Islet of Langerhans (tissue), 1 donor: ENCODE measurements around the gene PTPRB.

Experiments
- FAIRE-seq: peaks from one replicate; lab custom pipeline; 2011; peaks lifted over from hg19 to GRCh38; lab: Jason Lieb, UNC

PTPRB gene

DNA sequence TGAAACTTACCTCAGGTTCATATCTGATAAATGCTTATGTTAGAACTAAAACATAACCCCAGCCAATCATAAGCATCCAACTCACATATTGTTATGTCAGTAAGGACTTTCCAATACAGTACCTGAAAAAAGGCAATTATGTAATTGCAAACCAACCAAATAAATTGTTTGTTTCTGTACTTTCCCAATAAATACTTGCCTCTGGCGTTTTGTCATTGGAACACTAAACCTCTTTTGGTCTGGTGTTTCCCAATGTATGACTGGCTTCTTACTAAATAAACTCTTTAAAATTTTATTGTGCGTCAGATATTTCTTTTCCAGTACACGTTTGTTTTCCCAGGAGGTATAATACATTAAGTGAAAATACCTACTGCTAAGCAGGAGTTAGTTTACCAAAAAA, 6.7 kb upstream of the PTPRB start:
- no peak for FAIRE-seq

DNA sequence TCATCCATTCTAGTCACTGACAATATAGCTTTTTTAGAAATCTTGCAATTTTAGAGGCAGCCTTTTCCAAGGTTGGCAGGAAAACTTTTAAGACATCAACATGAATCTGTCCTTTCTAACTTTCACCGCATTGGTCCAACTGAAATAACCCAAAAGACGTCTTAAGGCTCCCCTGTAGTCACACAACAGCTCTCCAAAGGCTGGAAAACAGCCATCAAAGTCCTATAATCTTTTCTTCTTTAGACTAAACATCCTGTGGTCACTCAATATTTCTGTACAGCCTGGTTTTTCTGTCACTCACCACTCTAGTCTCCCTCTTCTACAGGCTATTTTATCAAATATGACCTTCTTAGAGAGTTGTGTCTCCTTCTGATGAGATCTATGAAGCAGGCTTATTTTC, 4.5 kb upstream of the PTPRB start:
- no peak for FAIRE-seq

DNA sequence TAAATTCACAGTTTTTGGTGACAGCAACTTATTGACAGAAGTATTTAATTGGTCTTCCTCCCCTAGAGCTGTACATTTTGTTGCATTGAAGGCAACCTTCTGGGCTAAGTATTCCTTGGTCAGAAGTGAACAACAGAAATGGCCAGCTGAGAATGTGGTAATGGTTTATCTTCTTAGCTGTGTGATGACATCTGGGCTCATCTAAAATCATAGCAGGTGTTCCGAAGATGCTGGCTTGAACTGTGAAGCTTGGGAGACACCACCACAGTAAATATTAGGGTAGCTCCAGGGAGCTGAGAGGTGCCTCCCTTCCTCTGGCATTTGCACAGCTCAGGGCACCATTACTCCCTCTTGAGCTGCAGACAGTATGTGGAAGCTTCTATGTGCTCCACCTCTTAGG, 3.7 kb upstream of the PTPRB start:
- FAIRE-seq: no peak

- FAIRE-seq: no peak
Measured at GRCh38 chr12:70639535-70639934, 2.3 kb upstream of the PTPRB start.

- no peak for FAIRE-seq
Measured at GRCh38 chr12:70638639-70639360, 1.6 kb upstream of the PTPRB start.

- FAIRE-seq: no peak
Measured at GRCh38 chr12:70635755-70636154, 1.5 kb downstream of the PTPRB start.

- no peak for FAIRE-seq
Measured at GRCh38 chr12:70628701-70629480, 8.3 kb downstream of the PTPRB start.

DNA sequence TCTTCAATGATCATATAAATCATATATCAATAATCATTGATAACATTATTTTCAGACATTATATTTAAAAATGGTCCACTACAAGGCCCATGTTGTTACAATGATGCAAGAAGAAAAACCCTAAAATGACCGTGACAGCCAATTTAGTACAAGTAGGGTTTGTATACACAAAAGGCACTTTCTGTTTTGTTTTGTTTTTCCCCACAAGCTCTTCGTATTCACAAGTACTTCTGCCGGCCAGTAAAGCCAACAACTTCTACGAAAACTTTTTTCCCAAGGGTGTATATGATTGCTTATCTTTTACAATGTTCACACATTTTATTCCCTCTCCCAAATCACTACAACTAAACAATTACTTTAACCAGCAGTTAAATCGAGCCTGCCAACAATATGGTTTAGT, 9.6 kb downstream of the PTPRB start:
- no peak for FAIRE-seq

GRCh38 chr12:70626180-70626579, 11.0 kb downstream of the PTPRB start:
- no peak for FAIRE-seq

DNA sequence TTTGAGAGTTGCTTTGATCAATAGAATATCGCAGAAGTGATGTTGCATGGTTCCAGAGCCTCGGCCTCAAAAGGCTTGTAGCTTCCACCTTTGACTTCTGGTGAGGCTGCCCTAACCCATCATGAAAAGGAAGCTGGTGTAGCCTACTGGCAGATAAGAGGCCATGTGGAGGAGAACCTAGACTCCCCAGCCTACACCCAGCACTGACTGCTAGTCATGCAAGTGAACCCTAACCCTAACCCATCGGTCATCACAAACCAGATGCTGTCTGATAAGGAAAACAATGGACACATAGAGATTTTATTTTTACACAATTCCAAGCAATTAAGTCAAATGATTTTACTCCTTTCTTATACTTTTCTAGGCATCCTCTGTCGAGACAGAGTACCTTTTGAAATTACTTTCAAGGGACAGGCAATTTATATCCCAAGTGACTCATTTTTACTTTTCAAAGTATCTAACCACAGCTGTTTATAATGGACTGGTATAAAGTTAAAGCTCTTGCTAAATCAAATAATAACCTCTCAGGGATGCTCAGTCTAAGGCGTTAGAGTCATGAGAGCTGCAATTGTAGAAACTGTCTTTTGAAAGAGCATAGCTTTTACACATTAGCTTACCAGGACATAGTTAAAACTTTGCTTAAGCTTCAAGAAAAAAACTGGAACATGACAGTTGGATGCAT, 17.6 kb downstream of the PTPRB start:
- no peak for FAIRE-seq

- no peak for FAIRE-seq
Measured at GRCh38 chr12:70618371-70618770, 18.9 kb downstream of the PTPRB start.

GRCh38 chr12:70617450-70617849, 19.8 kb downstream of the PTPRB start:
- no peak for FAIRE-seq

DNA sequence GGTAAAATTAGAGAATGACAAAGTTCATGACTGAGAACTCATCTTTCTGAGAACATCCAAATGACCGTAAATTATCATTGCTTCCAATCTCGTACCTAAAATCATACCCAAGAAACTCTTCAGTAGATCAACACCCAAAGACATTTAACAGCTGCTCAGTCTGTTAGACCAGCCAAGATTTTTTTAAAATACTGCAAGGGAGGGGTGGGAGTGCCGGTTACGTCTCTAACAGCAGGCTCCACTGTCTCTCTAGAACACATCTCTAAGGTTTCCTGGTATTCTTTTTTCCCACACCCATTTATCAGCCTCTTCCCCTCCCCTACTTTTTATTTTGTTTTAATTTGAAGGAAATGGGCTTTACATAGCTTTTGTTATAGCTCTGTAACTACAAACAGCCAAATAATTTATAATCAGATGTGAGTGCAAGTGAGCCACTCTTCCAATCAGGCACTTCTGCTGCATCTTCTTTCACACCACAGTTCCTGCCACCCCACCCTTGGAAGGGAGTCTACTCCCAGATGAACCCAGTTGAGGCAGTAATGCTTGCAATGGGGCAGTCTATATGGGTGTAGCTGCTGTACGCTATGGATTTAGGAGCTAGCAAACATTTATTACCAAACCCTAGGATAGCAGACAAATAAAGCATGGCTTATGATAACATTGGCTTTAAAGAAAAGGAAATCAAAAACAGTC, 21.9 kb downstream of the PTPRB start:
- FAIRE-seq: no peak

GRCh38 chr12:70609739-70610491, 27.3 kb downstream of the PTPRB start:
- no peak for FAIRE-seq

- no peak for FAIRE-seq
Measured at GRCh38 chr12:70609203-70609602, 28.0 kb downstream of the PTPRB start.

DNA sequence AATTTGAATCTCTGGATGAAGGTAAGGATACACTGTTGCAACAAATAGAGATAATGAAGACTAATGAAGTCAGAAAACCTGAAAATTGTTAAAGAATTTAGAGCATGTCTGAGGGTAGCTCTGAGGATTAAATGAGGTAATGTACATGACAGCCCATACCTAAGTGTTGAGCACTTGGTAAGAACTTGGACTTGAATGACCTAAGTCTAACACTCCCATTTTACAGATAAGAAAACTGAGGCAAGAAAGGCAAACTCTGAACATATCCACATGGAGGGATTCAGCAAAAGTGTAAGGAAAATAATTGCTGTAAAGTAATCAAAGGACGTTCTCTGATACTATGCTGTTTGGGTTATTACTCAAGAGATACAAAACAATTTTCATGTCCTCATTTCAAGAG, 29.0 kb downstream of the PTPRB start:
- FAIRE-seq: no peak

GRCh38 chr12:70607107-70607506, 30.1 kb downstream of the PTPRB start:
- FAIRE-seq: no peak

- FAIRE-seq: no peak
Measured at GRCh38 chr12:70605976-70606375, 31.3 kb downstream of the PTPRB start.

GRCh38 chr12:70604662-70605061, 32.6 kb downstream of the PTPRB start:
- FAIRE-seq: no peak

DNA sequence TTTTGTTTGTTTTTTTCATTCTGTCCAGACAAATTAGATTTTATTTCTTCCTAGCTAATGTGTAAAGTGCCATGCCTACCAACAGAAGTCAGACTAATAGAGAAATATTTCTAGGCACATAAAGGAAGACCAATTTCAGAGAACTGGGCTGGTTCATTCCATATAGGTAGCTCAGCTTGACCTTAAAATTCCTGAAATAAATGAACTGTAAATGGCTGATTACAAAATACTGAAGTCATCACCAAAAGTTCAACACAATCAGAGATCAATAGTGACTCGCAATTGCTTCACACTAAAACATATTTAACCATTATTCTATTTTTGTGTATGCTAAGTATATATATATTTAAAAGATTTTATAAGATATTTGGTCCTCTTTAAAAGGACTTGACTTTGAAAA, 34.2 kb downstream of the PTPRB start:
- no peak for FAIRE-seq

DNA sequence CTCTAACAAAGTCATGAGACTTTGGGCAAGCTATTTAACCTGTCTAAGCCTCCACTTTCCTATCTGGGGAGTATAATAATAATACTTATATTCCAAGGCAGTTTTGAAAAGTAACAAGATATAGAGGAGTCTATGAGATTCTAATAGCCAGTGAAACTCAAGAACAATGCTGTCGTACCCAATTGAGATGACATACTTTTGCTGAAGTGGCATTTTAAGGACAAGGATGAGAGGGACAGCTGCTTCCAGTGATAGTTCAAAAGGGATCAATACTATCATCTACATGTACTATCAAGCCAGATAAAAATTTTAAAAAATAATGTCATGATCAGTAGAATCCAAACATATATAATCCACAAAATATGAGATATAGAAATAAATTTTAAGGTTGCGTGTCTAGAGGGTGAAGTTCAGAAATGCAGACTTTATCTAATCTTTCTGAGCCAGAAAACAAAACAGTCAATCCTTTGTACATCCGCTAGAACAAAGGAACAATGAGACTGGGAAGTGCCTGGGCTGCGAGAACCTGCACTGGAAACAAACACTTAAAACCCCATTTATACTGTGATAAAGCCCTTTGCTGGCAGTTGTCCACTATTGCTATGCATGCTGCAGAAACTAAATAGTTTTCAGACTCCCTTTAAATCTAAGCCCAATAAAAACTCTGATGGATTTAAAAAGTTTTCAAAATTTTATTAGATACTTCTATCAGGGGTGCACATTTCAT, 38.6 kb downstream of the PTPRB start:
- FAIRE-seq: no peak
